Stimulated activated CD4-positive, alpha-beta T cell treated with anti-CD3 and anti-CD28 coated beads, Interleukin-2, amount 100 ng/mL, for 24 hours (primary cell): ENCODE data around the gene RARRES2.
A peak's percentile ranks its signal among the peaks of the same experiment; 100 is the strongest.
"Not testable (repeated sequence)": the region's sequence is repeated elsewhere in the genome, so short reads cannot be mapped to it uniquely, and the experiment has no call there.

Experiments used
- DNase-seq, 2 donors: peaks; one replicate each; pipeline ENCODE4 v3.0.0-alpha.2; 2020

Gene RARRES2

DNA sequence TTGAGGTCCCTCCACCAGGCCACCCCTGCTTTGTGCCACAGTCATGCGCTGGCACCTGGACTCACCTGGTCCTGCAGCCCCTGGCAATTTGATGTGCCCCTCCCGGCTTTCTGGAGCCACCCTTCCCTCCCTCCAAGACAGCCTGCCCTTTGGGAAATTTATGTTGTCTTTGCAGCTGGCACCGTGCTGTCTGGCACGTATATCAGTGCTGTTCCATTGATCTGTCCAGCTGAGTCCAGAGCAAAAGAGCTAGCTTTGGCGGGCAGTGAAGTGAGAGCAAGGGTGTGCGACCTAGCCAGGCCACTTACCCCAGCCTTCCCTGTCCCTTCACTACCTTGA lies 5.7 kb downstream of the RARRES2 start:
- DNase-seq, result no peak

DNA sequence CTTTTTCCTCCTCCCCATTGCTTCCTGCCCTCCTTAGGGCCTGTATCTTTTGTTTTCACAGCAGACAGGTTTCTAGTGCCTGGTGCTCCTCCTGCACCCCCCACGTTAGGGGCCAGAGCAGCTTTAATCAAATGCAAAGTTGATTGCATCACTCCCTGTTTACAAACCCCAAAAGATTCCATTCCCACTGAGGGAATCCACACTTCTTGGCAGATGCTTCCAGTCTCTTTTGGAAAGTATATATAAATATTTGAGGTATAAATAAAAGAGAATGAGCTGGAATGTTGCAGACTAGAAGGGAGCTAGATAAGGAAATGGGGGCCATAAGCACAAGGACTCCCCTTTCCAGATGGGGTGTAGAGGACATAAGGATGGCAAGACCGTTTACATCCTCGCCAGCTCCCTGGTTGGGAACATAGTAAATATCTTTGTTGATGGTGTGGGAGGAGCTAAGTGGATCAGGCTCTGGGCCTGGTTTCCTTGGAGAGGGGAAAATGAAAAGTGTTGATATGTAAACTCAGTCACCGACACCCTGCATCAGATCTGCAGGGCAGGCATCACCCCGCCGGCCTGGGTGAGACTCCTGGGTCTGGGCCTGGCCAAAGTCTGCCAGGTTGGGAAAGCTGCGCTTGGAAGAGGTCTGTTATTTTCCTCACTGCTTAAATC lies 6.2 kb downstream of the RARRES2 start:
- DNase-seq, result no peak

DNA sequence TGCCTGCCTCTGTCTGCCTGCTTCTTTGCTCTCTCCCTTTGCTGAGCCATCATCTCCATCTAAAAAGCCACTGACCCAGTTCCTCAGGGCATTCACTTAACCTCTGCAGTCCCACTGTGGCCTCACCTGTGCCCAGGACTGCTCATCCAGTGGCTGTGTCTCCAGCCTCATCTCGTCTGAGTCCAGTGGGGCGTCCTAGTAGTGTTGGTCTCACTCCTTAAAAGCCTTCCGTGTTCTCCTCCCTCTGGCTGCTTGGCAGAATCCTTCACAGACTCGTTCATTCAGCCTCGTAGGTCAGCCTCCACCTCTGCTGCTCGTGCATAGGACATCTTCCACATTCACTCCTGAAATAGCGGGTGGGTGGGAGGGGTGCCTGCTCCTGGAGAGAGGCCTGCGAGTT lies 7.3 kb downstream of the RARRES2 start:
- DNase-seq, result no peak

DNA sequence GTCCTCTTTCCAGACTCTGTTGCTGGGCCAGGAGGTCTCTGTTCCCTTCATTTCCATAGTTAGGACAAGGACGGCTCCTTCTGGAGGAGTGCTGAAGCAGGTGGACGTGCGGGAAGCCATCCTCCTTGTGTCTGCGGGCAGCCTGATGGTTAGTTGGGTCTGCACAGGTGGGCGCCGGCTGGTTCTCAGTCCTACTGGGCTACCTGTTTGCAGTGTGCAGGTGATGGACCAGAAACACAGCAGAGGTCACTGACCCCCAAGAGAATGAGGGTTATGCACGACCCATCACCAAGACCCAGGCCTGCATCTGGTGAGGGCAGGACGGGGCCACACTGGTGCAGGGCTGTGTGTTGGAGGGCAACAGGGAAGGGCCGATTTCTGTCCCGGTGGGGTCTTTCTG lies 7.8 kb downstream of the RARRES2 start:
- DNase-seq, result no peak

DNA sequence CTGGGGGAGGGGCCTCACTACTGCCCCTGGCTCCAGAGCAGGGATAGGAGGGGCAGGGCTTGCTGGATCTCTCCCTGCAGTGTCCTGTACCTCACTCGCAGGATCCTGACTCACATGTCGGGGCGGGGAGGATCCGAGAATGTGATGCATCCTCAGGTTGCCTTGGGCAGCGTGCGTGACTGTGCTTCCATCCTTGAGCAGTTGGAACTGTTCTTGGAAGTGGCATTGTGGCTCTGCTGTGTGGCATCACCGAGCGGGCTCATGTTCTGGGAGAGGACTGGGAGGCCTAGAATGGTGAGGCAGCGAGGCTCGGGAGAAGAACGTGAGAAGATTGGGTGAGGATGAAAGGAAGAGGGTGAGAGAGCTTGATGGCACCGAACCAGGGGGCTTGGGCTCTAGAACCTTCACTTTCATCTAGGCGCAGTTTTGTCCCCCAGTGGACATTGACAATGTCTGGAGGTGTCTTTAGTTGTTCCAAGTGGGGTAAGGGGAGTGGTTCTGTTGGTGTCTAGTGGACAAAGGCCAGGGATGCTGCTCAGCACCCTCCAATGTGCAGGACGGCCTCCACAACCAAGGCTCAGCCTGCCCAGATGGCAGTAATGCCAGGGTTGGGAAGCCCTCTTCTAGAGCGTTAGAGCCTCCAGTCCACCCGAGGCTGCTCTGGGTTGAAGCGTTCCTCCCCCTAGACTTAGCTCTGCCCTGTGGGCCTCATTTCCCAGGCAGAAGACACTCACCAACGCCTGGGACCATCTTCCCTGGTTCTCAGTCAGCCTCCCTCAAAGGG lies 8.4 kb downstream of the RARRES2 start:
- no peak for DNase-seq

DNA sequence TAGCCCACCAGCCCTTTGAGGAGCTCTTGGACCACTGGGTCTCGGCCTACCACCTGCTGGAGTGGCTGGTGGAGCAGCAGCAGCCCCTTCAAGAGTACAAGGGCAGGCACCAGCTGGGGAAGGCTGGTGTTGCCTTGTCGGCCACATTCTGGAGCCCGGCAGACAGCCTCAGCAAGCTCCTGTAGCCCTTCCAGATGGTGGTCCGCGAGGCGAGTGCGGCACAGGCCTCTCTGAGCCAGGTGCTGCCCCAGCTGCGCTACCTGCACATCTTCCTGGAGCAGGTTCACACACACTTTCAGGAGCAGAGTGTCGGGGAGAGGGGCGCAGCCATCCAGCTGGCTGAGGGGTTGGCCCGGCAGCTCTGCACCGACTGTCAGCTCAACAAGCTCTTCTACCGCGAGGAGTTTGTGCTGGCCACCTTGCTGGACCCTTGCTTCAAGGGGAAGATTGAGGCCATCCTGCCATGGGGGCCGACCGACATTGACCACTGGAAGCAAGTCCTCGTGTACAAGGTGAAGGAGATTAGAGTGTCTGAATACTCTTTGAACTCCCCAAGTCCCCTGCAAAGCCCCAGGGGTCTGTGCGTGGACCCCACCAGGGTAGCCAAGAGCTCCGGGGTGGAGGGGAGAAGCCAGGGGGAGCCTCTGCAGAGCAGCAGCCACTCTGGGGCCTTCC lies 11.1 kb downstream of the RARRES2 start:
- DNase-seq, result no peak

DNA sequence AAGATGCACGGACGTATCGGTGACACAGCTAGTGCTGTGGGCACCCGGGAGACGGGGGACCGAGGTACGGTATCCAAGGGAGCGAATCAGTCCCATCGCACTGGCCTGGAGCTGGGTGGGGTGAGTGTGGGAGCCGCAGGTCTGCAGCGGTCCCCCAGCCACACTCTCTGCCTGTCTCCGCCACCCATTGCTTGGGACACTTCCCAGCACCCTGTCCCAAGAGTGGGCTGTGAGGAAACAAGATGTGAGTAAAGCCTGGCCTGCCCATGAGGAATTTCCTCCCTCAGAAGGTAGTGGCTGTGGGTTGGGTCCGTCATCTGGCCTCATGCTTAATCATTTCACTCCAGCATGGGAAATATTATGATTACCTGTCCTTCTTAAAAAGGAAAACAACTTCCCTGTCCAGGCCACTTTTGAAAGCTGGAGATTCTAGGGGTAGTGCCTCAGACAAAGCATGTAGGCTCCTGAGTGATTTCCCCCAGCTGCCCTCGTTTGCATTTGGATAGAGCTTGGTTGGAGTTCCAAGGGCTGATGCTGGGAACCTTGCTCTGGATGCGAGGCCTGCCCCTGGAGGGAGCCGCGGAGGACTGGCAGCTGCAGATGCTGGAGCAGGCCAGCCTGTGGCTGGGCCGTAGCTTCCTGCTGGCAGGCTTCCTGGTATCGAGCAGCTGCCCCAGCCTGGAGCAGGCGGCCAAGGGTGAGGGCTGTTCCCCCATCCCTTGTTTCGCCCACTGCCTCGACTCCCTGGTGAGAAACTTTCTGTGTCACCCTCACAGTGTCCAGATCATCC lies 11.9 kb downstream of the RARRES2 start:
- no peak for DNase-seq

DNA sequence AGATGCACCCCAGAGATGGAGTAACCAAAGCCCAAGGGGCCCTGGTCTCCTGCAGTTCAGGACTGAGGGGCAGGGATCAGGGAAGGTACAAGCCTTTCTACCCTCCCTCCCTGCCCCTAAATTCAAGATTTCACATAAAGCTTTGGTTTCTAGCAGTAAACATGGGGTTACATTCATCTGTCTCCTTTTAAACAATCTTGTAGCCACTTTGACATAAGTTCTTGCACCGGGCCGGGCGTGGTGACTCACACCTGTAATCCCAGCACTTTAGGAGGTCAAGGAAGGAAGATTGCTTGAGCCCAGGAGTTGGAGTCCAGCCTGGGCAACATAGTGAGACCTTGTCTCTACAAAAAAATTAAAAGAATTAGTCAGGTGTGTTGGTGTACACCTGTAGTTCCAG lies 14.1 kb downstream of the RARRES2 start:
- DNase-seq, result no peak

DNA sequence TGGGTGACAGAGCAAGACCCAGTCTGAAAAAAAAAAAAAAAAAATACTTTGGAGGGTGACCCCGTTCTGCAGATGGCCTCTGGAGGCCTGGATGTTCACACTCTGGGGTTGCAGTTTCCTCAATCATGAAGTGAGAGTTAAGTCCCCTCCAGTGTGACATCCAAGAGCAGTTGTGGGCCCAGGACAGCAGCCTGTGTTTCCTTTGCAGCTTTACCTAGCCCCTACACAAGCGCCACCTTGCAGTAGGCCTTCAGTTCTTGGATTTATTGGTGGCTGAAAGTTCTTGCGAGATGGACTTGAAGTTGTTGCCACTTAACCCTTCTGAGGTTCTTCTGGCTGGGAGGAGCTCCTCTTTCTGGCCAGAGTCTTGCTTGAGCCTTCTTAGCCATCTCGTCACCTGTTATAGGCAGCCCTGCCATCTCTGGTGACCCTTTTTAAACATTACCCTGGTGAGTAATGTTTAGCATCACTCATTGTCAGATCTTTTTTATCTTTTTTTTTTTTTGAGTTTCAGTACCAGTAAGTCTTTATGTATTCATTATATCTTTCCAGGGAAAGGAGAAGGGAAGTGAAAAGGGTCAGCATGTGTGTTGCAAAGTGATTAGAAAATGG lies 14.7 kb downstream of the RARRES2 start:
- DNase-seq, result no peak

DNA sequence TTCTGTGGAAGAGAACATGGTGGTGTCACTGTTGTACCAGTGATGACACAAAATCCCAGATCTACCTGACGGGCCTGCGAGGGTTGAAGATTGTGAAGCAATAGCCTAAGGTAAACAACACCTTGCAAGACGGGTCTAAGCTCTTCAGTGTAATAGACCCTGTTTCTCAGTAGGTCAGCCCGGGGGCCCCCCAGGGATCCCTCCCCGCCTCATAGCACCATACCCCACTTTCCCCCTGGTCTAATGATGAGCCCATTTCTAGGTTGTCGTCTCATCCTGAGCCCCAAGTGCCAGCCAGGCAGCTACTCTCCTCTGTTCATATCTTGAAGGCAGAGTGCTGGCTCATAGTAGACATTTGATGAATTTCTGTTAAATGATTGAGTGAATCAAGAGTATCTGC lies 15.5 kb downstream of the RARRES2 start:
- DNase-seq, result no peak

DNA sequence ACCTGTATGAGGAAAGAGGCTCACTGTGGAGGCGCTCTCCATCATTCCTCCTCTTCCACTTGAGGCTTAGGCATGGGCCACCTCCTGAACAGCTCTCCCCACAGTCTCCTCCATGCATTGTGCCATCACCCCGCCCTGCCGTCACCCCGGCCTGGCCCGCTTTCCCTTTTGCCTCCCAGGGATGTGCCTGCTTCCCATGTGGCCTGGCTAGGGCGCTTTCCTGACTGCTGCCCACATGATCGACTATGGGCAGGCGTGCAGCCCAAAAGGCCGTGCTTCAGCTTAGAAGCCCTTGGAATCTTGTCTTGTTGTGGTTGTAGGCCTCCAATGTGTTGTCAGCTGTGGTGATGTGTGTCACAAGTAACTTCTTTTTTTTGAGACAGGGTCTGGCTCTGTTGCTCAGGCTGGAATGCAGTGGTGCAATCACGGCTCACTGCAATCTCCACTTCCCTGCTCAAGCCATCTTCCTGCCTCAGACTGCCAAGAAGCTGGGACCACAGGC lies 16.3 kb downstream of the RARRES2 start:
- DNase-seq, result no peak

DNA sequence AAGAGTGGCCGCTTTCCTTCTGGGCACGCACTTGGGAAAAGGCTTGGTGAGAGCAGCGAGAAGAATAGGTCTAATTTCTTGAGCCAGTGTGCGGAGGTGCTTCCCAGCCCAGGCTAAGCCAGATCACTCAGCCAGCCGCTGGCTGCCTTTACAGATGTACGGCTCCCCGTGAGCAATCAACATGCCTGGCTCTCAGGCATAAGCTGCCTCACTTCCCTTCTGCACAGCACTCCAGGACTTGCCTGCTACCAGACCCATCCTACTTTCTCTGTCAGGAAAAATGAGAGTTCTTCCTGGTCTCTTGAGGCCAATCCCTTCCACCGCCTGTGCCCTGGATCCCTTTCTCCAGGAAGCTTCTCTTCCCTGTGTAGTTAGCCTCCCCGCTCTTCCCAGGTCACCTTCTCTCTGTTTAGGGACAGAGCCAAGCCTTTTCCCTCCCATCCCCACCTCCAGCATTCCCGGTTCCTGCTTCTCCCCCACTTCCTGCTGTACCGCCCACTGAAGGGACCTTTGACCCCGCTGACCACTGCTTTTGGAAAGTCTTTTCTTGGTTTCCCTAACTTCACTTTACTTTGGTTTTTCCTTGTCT lies 17.0 kb downstream of the RARRES2 start:
- DNase-seq, result no peak

DNA sequence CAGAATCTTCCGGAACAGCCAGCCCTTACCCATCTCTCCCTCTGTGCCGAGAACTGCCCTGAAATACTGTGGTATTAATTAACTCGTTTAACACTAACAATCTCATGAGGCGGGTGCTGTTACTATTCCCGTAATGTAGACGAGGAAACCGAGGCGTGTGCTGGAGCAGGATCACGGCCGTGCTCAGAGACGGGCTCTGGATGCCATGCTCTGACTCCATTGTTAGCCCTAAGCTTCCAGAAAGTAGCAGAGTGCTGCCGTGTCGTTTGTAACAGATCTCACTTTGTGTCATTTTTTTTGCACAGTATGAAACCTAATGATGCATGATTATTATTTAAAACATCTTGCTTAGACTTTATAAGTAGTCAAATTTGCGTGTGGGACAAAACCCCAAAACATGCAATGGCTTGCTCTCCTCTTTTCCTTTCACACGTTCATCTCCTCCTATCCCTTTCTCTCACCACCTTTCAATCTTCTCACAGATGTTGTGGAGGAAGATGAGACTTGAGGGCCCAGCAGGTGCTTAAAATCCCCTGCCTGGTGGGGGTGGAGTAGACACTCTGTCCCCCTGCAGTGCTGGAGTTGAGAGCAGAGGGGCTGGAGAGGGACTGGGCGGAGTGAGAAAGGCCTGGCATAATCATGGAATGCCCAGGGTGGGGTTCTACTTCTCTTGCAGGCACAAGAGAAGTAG lies 17.6 kb downstream of the RARRES2 start:
- DNase-seq, result peak in 1 of 2 donors; percentile 32

DNA sequence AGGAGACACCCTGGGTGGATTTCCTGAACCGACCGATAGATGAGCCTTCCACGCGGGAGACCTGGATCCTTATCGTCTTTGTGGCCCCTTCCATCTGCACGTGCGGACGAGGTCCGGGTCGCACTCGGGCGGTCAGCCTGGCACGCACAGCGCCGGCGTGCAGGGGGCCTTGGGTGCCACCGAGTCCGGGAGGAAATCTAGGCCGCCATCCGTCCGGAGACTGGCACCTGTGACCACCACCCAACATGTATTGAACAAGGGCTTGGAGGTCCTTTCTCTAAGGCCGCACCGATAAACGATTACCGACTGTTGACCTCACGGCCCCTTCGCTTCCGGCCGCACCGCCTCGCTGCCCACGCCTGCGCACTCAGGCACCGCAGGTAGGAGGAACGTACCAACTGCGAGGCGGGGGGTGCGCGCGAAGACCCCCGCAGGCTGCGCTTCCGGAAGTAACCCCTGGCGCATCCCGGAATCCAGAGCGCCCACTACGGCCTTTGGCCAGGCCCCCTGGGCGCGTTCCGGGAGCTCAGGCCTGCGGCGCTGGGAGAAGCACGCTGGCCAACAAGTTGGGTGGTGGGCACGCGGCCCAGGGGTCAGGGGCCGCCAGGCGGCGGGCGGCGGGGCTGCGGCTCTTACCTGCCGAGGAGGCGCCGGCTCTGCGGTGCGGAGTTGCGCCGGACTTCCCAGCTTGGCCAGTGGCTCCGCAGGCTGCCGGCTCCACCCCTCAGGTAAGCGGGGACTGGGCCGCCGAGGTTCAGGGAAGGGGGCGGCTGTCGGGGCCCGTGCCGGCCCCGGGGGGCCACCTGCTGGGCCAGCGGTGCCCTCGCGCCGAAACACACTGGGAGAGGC lies 18.4 kb downstream of the RARRES2 start, which contains the start of the genes ACTR3C and LRRC61:
ACTR3C (minus strand) TSS at position 713 of the 849 bp plus-strand sequence. CDS start 28,249 bp downstream, outside the sequence.
LRRC61 (plus strand) TSS at position 523 of the 849 bp plus-strand sequence. CDS start 13,507 bp downstream, outside the sequence.
- peak; percentile 68 to 75 for DNase-seq

DNA sequence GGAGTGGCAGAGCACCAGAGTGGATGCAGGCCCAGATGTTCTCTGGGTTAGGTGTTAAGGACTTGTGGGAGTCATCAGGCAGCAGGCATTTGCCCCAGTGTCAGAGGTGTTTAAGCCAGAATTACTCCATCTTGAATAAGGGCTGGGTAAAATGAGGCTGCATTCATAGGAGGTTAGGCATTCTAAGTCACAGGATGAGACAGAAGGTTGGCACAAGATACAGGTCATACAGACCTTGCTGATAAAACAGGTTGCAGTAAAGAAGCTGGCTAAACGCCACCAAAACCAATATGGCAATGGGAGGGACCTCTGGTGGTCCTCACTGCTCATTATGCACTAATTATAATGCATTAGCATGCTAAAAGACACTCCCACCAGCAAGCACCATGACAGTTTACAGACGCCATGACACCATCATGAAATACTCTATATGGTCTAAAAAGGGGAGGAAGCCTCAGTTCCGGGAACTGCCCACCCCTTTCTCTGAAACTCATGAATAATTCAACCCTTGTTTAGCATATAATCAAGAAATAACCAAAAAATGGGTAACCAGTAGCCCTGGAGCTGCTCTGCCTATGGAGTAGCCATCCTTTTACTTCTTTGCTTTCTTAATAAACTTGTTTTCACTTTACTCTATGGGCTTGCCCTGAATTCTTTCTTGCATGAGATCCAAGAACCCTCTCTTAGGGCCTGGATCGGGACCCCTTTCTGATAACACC lies 19.2 kb downstream of the RARRES2 start:
- DNase-seq, result peak; percentile 55 to 69

DNA sequence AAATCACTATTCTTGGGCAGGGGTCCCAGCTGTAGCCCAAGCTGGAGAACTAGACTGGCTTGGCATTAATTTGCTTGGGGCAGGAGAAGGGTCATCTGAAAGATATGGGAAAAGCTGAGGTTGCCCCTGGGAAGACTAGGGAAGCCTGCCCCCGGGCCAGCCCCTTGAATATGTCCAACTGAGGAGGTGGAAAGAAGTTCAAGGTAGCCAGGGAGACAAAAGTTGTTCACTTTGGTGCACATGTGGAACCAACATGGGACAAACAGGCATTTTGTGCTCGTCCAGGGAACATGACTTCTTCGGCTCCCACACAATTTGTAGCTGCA lies 19.7 kb downstream of the RARRES2 start:
- no peak for DNase-seq

DNA sequence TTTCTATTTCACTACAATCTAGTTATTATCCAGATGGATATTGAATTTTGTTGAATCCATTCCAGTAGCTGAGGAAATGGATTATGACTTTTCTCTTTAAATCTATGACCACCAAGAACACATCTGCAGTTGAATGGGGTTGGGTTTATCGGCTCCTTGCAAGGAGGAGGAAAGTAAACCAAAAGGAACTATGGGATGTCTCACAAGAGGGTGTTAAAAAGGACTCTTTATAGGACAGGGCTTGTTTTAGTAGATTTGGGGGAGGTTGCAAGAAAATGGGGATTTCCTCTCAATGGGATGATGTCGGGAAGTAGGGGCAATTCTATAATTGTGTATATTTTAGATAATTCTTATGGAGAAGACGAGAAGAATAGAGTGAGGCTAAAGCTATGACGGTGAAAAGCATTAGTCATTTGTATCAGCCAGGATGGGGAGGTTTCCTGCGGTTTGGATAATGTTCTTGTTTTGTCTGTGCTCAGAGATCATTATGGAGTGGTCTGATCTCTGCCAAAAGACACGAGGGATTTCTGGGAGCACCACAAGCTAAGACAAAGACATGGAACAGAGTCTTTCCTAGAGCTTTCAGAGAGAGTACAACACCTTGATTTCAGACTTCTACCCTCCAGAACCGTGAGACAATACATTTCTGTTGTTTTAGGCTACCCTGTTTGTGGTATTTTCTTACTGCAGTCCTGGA lies 23.5 kb downstream of the RARRES2 start:
- no peak for DNase-seq

DNA sequence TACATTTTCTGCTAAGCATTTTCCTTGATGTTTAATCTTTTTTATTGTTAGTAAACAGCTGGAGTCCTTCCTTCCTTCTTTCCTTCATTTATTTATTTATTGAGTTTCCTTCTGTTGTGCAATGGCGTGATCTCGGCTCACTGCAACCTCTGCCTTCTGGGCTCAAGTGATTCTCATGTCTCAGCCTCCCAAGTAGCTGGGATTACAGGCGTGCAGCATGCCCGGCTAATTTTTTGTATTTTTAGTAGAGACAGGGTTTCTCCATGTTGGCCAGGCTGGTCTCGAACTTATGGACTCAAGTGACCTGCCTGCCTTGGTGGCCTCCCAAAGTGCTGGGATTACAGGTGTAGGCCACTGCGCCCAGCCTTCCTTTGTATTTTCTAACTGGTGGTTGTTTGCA lies 24.4 kb downstream of the RARRES2 start:
- DNase-seq, result not testable (repeated sequence)

DNA sequence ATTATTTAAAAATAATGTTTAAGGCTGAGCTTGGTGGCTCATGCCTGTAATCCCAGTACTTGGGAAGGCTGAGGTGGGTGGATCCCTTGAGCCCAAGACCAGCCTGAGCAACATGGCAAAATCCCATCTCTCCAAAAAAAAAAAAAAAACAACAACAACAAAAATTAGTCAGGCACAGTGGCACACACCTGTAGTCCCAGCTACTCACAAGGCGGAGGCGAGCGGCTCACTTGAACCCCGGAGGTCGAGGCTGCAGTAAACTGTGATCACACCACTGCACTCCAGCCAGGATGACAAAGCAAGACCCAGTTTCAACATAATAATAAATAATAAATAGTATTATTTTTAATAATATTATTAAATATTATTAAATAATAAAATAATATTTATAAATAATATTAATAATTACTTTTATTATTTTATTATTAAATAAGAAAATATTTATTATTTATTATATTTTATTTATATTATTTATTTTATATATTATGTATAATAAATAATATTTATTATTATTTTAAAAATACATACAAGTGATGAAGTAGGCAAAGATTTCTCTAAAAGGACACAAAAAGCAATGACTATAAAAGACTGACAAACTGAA lies 26.7 kb downstream of the RARRES2 start:
- no peak for DNase-seq
